Transverse colon (tissue), 4 donors: Measurements from ENCODE around the gene KRT222.

Experiments used
- CTCF ChIP-seq, 5 experiments: fragments of 200-600 bp in 3 of 5; fragments of 450-650 bp in 2 of 5; sonication (generic) in 3 of 5; IDR thresholded peaks; 1 replicate in 2 of 5; 2 replicates in 3 of 5; pipeline ENCODE4 v1.5.1; 2016 to 2017; ENCODE audit warnings: antibody characterized with exemption in 5 of 5, inconsistent platforms in 3 of 5, mild to moderate bottlenecking in 2 of 5, moderate library complexity in 1 of 5
- EP300 ChIP-seq: sonication (generic); formaldehyde crosslinking; IDR thresholded peaks from one replicate; pipeline ENCODE4 v1.6.1; 2017; ENCODE audit warnings: antibody characterized with exemption, low read depth
- POLR2A ChIP-seq: fragments of 450-650 bp; IDR thresholded peaks from one replicate; pipeline ENCODE4 v1.6.1; 2016; ENCODE audit warnings: antibody characterized with exemption, mild to moderate bottlenecking, moderate library complexity
- POLR2AphosphoS5 ChIP-seq, 3 donors: sonication (generic); formaldehyde crosslinking; IDR thresholded peaks; one replicate each; pipeline ENCODE4 v1.6.1; 2016; ENCODE audit warnings: antibody characterized with exemption in 3 of 3

- no peak for TF ChIP-seq CTCF (IDR thresholded peaks at IDR 0.05)
- no peak for TF ChIP-seq POLR2AphosphoS5 (IDR thresholded peaks at IDR 0.05)
- no peak for TF ChIP-seq POLR2A
- TF ChIP-seq EP300: no peak
These were observed 41.4 kb downstream of the KRT222 start for GRCh38 chr17:40623419-40624210.
